Measurements from ENCODE around the gene MAPK1. TPM values are rescaled to one million over a fixed set of nuclear protein-coding genes. Genes with fewer than 3 reads are reported as not detected.

The MAPK1 gene
- total RNA-seq, 4 donors from 2014 or later, result 44.9 to 87.2 (median 63.5) TPM

GRCh38 chr22:21861264-21861848 is 6.1 kb downstream of the MAPK1 start:
- Histone ChIP-seq H3K36me3 (no peaks in the 10 kb centered on the region), H3K27ac (replicated peaks in 1 of 4) (peak overlapping the region in 2 of 4 donors; percentile 1 to 62), H3K27me3 (no peaks in the 10 kb centered on the region), H3K4me1 (peaks cover 77 to 98% (median 97%) of the 10 kb centered on the region in 4 donors), H3K9me3 (no peaks in the 10 kb centered on the region), H3K4me3 (no peak overlapping the region)
- TF ChIP-seq EP300 (IDR thresholded peaks at IDR 0.05) (no peak), POLR2AphosphoS5 (IDR thresholded peaks at IDR 0.05) (no peak), CTCF (IDR thresholded peaks at IDR 0.05) (no peak), POLR2A (IDR thresholded peaks at IDR 0.05; ENCODE audit: low read depth) (no peak)
- no peak for DNase-seq (ENCODE audit: extremely low spot score)
- WGBS, result 100% methylated on average over 3 of the region's 3 CpGs
- intact Hi-C loops (cut with DNase I), result loop anchor here (10.0 kb wide), 1 partner anchor 127 kb away; the partner anchor contains the start of gene YPEL1

GRCh38 chr22:21860491-21861039 is 6.9 kb downstream of the MAPK1 start:
- peaks cover 78 to 98% (median 98%) of the 10 kb centered on the region in 4 donors for H3K4me1 ChIP-seq
- no peaks in the 10 kb centered on the region for H3K27me3 ChIP-seq
- no peaks in the 10 kb centered on the region for H3K9me3 ChIP-seq
- H3K27ac ChIP-seq (replicated peaks in 1 of 4), result peak overlapping the region in 2 of 4 donors; percentile 1 to 62
- intact Hi-C loops (cut with DNase I), result loop anchor here (10.0 kb wide), 1 partner anchor 126 kb away; the partner anchor contains the start of gene YPEL1
- no peak for DNase-seq (ENCODE audit: extremely low spot score)
- no peak overlapping the region for H3K4me3 ChIP-seq
- H3K36me3 ChIP-seq, result no peaks in the 10 kb centered on the region
- TF ChIP-seq POLR2A (IDR thresholded peaks at IDR 0.05; ENCODE audit: low read depth), result no peak
- no peak for TF ChIP-seq EP300 (IDR thresholded peaks at IDR 0.05)
- TF ChIP-seq POLR2AphosphoS5 (IDR thresholded peaks at IDR 0.05), result no peak
- TF ChIP-seq CTCF (IDR thresholded peaks at IDR 0.05), result no peak
- WGBS, result 73% methylated on average over 4 of the region's 4 CpGs

GRCh38 chr22:21858025-21858764 is 9.2 kb downstream of the MAPK1 start:
- H3K4me3 ChIP-seq, result no peak overlapping the region
- peak overlapping the region; percentile 15 to 58 (median 36) for H3K27ac ChIP-seq (replicated peaks in 1 of 4)
- intact Hi-C loops (cut with DNase I), result no loop called here
- H3K27me3 ChIP-seq, result no peaks in the 10 kb centered on the region
- no peaks in the 10 kb centered on the region for H3K36me3 ChIP-seq
- 49% methylated on average over 4 of the region's 4 CpGs for WGBS
- TF ChIP-seq CTCF (IDR thresholded peaks at IDR 0.05), result no peak
- TF ChIP-seq POLR2AphosphoS5 (IDR thresholded peaks at IDR 0.05), result no peak
- no peak for TF ChIP-seq POLR2A (IDR thresholded peaks at IDR 0.05; ENCODE audit: low read depth)
- TF ChIP-seq EP300 (IDR thresholded peaks at IDR 0.05), result no peak
- H3K9me3 ChIP-seq, result no peaks in the 10 kb centered on the region
- DNase-seq (ENCODE audit: extremely low spot score), result no peak
- peaks cover 73 to 98% (median 97%) of the 10 kb centered on the region in 4 donors for H3K4me1 ChIP-seq

GRCh38 chr22:21857481-21857914 is 9.9 kb downstream of the MAPK1 start:
- Histone ChIP-seq H3K4me1 (peaks cover 67 to 97% (median 97%) of the 10 kb centered on the region in 4 donors), H3K9me3 (no peaks in the 10 kb centered on the region), H3K4me3 (no peak overlapping the region), H3K36me3 (peaks cover 0 to 5% (median 2%) of the 10 kb centered on the region in 4 donors), H3K27ac (replicated peaks in 1 of 4) (peak overlapping the region; percentile 15 to 58 (median 36)), H3K27me3 (no peaks in the 10 kb centered on the region)
- DNase-seq (ENCODE audit: extremely low spot score), result no peak
- 22% methylated on average over 4 of the region's 4 CpGs for WGBS
- intact Hi-C loops (cut with DNase I), result no loop called here
- no peak for TF ChIP-seq CTCF (IDR thresholded peaks at IDR 0.05)

Data from esophagus muscularis mucosa (tissue), 4 donors.